MM.1S (cell line): ENCODE measurements around the gene DNAI1.
A peak's percentile ranks its signal among the peaks of the same experiment; 100 is the strongest.

Source experiments
- DNase-seq: peaks from one replicate; pipeline ENCODE4 v3.0.0-alpha.2; 2015
- H2AFZ ChIP-seq: fragments of 300-600 bp; sonication (generic); 2 replicates; pipeline ENCODE4 v1.6.0; 2016; ENCODE audit warnings: antibody characterized with exemption, low read length
- H3F3A ChIP-seq: fragments of 300-600 bp; sonication (generic); 2 replicates; pipeline ENCODE4 v1.6.1; 2016; ENCODE audit warnings: mild to moderate bottlenecking, antibody characterized with exemption, low read length, moderate library complexity, mixed read lengths; ENCODE audit not compliant: insufficient read depth
- H3K27ac ChIP-seq: fragments of 300-600 bp; sonication (generic); 2 replicates; pipeline ENCODE4 v1.5.1; 2016; ENCODE audit warnings: mild to moderate bottlenecking, low read length
- H3K27me3 ChIP-seq: fragments of 300-600 bp; sonication (generic); replicated peaks from 2 replicates; pipeline ENCODE4 v1.6.0; 2016; ENCODE audit warnings: low read length; ENCODE audit not compliant: insufficient read depth
- H3K36me3 ChIP-seq: fragments of 300-600 bp; sonication (generic); replicated peaks from 2 replicates; pipeline ENCODE4 v1.6.1; 2016; ENCODE audit warnings: mild to moderate bottlenecking, low read length, mixed read lengths; ENCODE audit not compliant: insufficient read depth
- H3K4me1 ChIP-seq: fragments of 300-600 bp; sonication (generic); 2 replicates; pipeline ENCODE4 v1.6.1; 2016; ENCODE audit warnings: low read length, mixed read lengths
- H3K4me2 ChIP-seq: fragments of 300-600 bp; sonication (generic); 2 replicates; pipeline ENCODE4 v1.6.0; 2016; ENCODE audit warnings: low read depth, low read length
- H3K4me3 ChIP-seq: fragments of 300-600 bp; sonication (generic); 2 replicates; pipeline ENCODE4 v1.5.1; 2016; ENCODE audit warnings: low read length, mixed read lengths
- H3K79me2 ChIP-seq: fragments of 300-600 bp; sonication (generic); 2 replicates; pipeline ENCODE4 v1.6.1; 2016; ENCODE audit warnings: mixed run types, low read length, mixed read lengths
- H3K9ac ChIP-seq: fragments of 300-600 bp; sonication (generic); 2 replicates; pipeline ENCODE4 v1.6.1; 2016; ENCODE audit warnings: low read length, mixed read lengths
- H3K9me2 ChIP-seq: fragments of 300-600 bp; sonication (generic); replicated peaks from 2 replicates; pipeline ENCODE4 v1.6.1; 2016; ENCODE audit warnings: mild to moderate bottlenecking, low read length, mixed read lengths; ENCODE audit not compliant: insufficient read depth
- H3K9me3 ChIP-seq: fragments of 300-600 bp; sonication (generic); replicated peaks from 2 replicates; pipeline ENCODE4 v1.6.1; 2016; ENCODE audit warnings: mild to moderate bottlenecking, low read length, mixed read lengths; ENCODE audit not compliant: insufficient read depth
- H4K20me1 ChIP-seq: fragments of 300-600 bp; sonication (generic); 2 replicates; pipeline ENCODE4 v1.6.1; 2016; ENCODE audit warnings: mild to moderate bottlenecking, low read length, moderate library complexity, mixed read lengths; ENCODE audit not compliant: insufficient read depth
- CTCF ChIP-seq: fragments of 300-600 bp; sonication (generic); IDR thresholded peaks from 2 replicates; pipeline ENCODE4 v1.5.1; 2016; ENCODE audit warnings: antibody characterized with exemption, low read length, mixed read lengths
- EZH2 ChIP-seq: fragments of 300-600 bp; sonication (generic); optimal IDR thresholded peaks from 2 replicates; pipeline ENCODE3; 2017; ENCODE audit warnings: low read depth, mild to moderate bottlenecking, antibody characterized with exemption, low read length, mixed read lengths
- EZH2phosphoT487 ChIP-seq: fragments of 300-600 bp; sonication (generic); IDR thresholded peaks from 2 replicates; pipeline ENCODE4 v1.6.1; 2018; ENCODE audit warnings: antibody characterized with exemption, low read length

The DNAI1 gene

DNA sequence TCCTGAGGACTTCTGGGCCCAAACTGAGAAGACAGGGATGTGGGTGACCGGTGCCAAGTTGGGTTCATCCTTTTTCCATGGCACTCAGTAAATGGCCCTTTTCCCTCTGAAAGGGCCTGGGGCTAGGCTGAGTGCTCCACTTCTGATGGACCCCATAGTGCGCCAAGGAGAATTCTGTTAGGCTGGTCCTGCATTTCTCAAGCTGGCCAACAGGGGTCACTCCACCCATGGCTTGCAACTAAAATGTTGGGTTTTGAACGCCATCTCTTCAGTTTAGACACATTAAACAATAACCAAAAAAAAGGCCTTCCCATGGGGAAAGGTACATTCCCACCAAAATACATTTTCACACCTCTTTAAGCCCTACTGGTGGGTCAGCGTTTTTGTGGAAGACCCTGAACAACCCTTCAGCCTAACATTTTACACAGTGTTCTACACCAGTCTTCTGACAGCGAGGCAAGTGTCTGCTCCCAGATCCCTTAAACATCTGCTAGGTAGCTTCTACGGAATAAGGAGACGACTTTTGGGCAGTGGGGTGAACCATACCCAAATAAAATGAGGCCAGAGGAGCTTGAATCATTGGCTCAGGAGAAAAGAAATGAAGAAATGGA is 103.6 kb downstream of the DNAI1 start:
- H3K27ac ChIP-seq: no peak overlapping the region
- H3K4me3 ChIP-seq: no peak overlapping the region

DNA sequence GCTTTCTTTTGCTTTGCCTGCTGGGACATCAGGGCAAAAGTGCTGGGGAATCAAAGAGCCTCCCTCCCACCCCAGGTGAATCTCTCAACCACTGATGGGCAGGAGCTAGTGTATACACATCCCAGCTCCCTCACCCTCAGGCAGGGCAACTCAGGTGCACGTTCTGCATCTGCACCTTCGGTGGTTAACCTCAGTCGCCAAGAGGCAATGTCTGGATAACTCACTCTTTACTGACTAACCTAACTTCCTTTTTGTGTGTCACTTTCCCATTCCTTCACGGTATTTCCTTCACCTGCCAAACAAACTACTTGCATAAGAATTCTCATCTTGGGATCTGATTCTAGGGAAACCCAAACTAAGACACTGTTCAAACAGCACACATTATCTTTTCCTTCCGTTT is 104.7 kb downstream of the DNAI1 start:
- no peak overlapping the region for H3K4me2 ChIP-seq
- H3K27ac ChIP-seq: no peak overlapping the region
- no peak for DNase-seq
- H3K9me3 ChIP-seq: no peaks in the 10 kb centered on the region
- TF ChIP-seq CTCF (no peak), EZH2 (no peak), EZH2phosphoT487 (no peak)
- no peaks in the 10 kb centered on the region for H3K9me2 ChIP-seq
- no peaks in the 10 kb centered on the region for H3K4me1 ChIP-seq
- H3F3A ChIP-seq: no peaks in the 10 kb centered on the region
- H4K20me1 ChIP-seq: no peaks in the 10 kb centered on the region
- no peaks in the 10 kb centered on the region for H3K79me2 ChIP-seq
- H3K27me3 ChIP-seq: peaks cover 79% of the 10 kb centered on the region
- H3K9ac ChIP-seq: no peak overlapping the region
- H3K36me3 ChIP-seq: no peaks in the 10 kb centered on the region
- no peak overlapping the region for H3K4me3 ChIP-seq
- H2AFZ ChIP-seq: no peak overlapping the region

More for the DNA sequence above, 103.6 kb downstream of the DNAI1 start:
- DNase-seq: no peak
- H3K4me2 ChIP-seq: no peak overlapping the region
- H3K9me3 ChIP-seq: no peaks in the 10 kb centered on the region
- H3K9me2 ChIP-seq: no peaks in the 10 kb centered on the region
- H4K20me1 ChIP-seq: no peaks in the 10 kb centered on the region
- H3K36me3 ChIP-seq: no peaks in the 10 kb centered on the region
- no peaks in the 10 kb centered on the region for H3K4me1 ChIP-seq
- H3K79me2 ChIP-seq: no peaks in the 10 kb centered on the region
- no peaks in the 10 kb centered on the region for H3F3A ChIP-seq
- no peak overlapping the region for H2AFZ ChIP-seq
- no peak overlapping the region for H3K9ac ChIP-seq
- peaks cover 77% of the 10 kb centered on the region for H3K27me3 ChIP-seq
- TF ChIP-seq EZH2phosphoT487 (no peak), CTCF (peak; percentile 76)

DNA sequence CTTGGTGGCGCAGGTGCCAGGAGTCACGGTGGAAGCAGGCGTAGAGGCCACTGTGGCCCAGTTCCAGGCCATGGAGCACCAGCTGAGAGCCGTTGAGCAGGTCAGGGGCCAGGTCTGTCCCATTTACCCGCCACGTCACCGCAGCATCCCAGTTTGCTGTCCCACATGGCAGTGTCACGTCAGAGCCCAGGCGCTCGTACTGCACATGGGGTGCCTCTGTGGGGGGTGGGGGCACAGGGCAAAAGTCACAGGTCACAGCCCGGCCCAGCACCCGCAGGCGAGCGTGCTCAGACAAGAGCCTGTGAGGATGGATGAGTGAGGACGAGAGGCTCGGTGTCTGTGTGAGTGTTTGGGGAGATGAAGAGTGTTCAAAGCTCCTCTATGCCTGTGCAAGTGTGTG is 106.0 kb downstream of the DNAI1 start:
- no peaks in the 10 kb centered on the region for H3K4me1 ChIP-seq
- H3F3A ChIP-seq: no peaks in the 10 kb centered on the region
- H3K4me3 ChIP-seq: no peak overlapping the region
- H4K20me1 ChIP-seq: no peaks in the 10 kb centered on the region
- H3K4me2 ChIP-seq: no peak overlapping the region
- H3K36me3 ChIP-seq: no peaks in the 10 kb centered on the region
- no peak overlapping the region for H2AFZ ChIP-seq
- H3K79me2 ChIP-seq: no peaks in the 10 kb centered on the region
- no peak for DNase-seq
- H3K27ac ChIP-seq: no peak overlapping the region
- peaks cover 84% of the 10 kb centered on the region for H3K27me3 ChIP-seq
- no peaks in the 10 kb centered on the region for H3K9me2 ChIP-seq
- no peak overlapping the region for H3K9ac ChIP-seq
- TF ChIP-seq EZH2phosphoT487: no peak
- no peak for TF ChIP-seq CTCF
- TF ChIP-seq EZH2: no peak
- H3K9me3 ChIP-seq: no peaks in the 10 kb centered on the region
